Suprapubic skin (tissue), 4 donors: ENCODE data around the gene SQSTM1. TPM values are rescaled to one million over a fixed set of nuclear protein-coding genes. Genes with fewer than 3 reads are reported as not detected.

ENCODE experiments used
- DNase-seq, 2 donors: peaks; one replicate each; pipeline ENCODE4 v3.0.0-alpha.2; 2019; ENCODE audit warnings: low spot score in 2 of 2
- H3K27ac ChIP-seq: fragments of 200-600 bp; sonication (generic); one replicate; pipeline ENCODE4 v1.5.1; 2019
- H3K27me3 ChIP-seq: fragments of 200-600 bp; sonication (generic); one replicate; pipeline ENCODE4 v1.5.1; 2019
- H3K36me3 ChIP-seq: fragments of 200-600 bp; sonication (generic); one replicate; pipeline ENCODE4 v1.5.1; 2019
- H3K4me1 ChIP-seq: fragments of 200-600 bp; sonication (generic); one replicate; pipeline ENCODE4 v1.5.1; 2019
- H3K4me3 ChIP-seq: fragments of 200-600 bp; sonication (generic); one replicate; pipeline ENCODE4 v1.5.1; 2019; ENCODE audit warnings: mild to moderate bottlenecking
- H3K9me3 ChIP-seq: fragments of 200-600 bp; sonication (generic); one replicate; pipeline ENCODE4 v1.5.1; 2019
- EP300 ChIP-seq: sonication (generic); formaldehyde crosslinking; IDR thresholded peaks from one replicate; pipeline ENCODE4 v1.6.1; 2017; ENCODE audit warnings: antibody characterized with exemption
- POLR2A ChIP-seq, 2 donors: fragments of 450-650 bp; IDR thresholded peaks; one replicate each; pipeline ENCODE4 v1.6.1; 2017; ENCODE audit warnings: antibody characterized with exemption in 2 of 2, mild to moderate bottlenecking in 2 of 2, moderate library complexity in 2 of 2
- POLR2AphosphoS5 ChIP-seq, 3 donors: sonication (generic); formaldehyde crosslinking; IDR thresholded peaks; one replicate each; pipeline ENCODE4 v1.6.1; 2017; ENCODE audit warnings: antibody characterized with exemption in 3 of 3
- WGBS: methylation state at CpG from one replicate; pipeline ENCODE4 v1.1.5; 2018; 5-methylcytosine and 5-hydroxymethylcytosine counted together
- total RNA-seq, 4 donors: library from RNA; depleted of rRNA; stranded (reverse); fragments of >200 nt; gene quantifications; one replicate each; pipeline ENCODE4 v1.1.0, GENCODE V29; 2016
- TF ChIP-seq, protein P1 (sequence below), 2 donors: fragments of 200-600 bp in 1 of 2; fragments of 450-650 bp in 1 of 2; sonication (generic) in 1 of 2; IDR thresholded peaks; one replicate each; pipeline ENCODE4 v1.5.1; 2016 to 2019; ENCODE audit warnings: antibody characterized with exemption in 2 of 2, mild to moderate bottlenecking in 1 of 2, moderate library complexity in 1 of 2

SQSTM1 gene
- total RNA-seq, 4 donors from 2014 or later = 183 to 282 (median 265) TPM

DNA sequence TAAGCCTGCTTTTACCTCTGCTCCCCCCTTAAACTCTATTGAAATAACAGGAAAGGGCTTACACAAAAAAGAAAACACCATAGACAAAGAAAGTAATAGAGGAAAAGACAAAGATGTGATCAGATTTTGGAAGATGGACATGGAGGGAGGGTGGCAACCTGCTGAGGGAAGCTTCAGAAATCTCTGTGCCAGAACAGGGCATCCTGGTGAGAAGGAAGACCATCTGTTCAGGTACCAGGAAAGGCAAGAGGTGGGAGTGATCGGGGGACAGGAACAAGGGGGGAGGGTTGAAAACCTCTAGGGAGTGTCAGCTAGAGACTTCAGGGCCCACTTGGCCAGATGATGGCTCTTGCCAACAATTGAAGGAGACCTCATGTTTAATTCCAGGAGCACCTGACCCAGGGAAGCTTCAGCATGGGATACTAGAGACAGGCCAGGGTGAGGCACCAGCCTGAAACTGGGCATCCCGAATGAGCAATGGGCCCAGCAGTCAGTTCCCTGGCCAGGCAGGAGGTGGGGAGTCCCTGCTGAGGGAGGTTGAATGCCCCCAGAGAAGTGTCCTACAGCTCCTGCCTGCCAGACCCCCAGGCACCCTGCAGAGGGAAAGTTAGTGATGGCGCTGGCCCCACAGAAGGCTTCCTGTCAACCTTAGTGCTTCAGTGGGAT lies 8.2 kb downstream of the SQSTM1 start:
- peaks cover 38% of the 10 kb centered on the region for H3K4me1 ChIP-seq
- TF ChIP-seq EP300 = no peak
- H3K27ac ChIP-seq = no peak overlapping the region
- no peak for DNase-seq
- peaks cover 98% of the 10 kb centered on the region for H3K36me3 ChIP-seq
- H3K9me3 ChIP-seq = no peaks in the 10 kb centered on the region
- H3K4me3 ChIP-seq = no peak overlapping the region
- 100% methylated on average over 2 of the region's 3 CpGs for WGBS
- H3K27me3 ChIP-seq = no peaks in the 10 kb centered on the region

DNA sequence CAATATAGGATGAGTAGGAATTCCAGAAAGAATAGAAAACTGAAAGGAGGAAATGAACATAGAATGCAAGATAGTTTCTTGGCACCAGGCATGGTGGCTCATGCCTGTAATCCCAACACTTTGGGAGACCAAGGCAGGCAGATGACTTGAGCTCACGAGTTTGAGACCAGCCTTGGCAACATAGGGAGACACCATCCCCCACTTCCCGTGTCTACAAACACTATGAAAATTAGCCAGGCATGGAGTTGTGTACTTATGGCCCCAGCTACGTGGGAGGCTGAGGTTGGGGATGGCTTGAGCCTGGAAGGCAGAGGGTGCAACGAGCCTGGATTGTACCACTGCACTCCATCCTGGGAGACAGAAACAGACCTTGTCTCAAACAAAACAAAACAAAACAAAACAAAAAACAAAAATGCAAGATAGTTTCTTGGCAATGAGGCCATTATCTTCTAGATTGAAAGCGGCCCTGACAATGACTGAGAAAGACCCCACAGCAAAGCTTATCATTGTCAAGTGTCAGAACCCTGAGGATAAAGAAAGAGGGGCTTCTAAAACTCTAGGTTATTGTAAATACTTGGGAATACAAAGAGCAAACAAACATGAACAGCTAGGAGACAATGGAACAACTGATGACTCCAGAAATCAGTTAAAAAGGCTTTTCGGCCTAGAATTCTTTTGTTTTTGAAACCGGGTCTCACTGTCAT lies 9.2 kb downstream of the SQSTM1 start:
- no peaks in the 10 kb centered on the region for H3K27me3 ChIP-seq
- no peak overlapping the region for H3K4me3 ChIP-seq
- 86% methylated on average over 7 of the region's 7 CpGs for WGBS
- H3K4me1 ChIP-seq = peaks cover 29% of the 10 kb centered on the region
- DNase-seq = no peak
- no peak for TF ChIP-seq POLR2A (IDR thresholded peaks at IDR 0.05)
- no peak for TF ChIP-seq EP300
- no peak for TF ChIP-seq POLR2AphosphoS5 (IDR thresholded peaks at IDR 0.05)
- TF ChIP-seq, protein P1, sequence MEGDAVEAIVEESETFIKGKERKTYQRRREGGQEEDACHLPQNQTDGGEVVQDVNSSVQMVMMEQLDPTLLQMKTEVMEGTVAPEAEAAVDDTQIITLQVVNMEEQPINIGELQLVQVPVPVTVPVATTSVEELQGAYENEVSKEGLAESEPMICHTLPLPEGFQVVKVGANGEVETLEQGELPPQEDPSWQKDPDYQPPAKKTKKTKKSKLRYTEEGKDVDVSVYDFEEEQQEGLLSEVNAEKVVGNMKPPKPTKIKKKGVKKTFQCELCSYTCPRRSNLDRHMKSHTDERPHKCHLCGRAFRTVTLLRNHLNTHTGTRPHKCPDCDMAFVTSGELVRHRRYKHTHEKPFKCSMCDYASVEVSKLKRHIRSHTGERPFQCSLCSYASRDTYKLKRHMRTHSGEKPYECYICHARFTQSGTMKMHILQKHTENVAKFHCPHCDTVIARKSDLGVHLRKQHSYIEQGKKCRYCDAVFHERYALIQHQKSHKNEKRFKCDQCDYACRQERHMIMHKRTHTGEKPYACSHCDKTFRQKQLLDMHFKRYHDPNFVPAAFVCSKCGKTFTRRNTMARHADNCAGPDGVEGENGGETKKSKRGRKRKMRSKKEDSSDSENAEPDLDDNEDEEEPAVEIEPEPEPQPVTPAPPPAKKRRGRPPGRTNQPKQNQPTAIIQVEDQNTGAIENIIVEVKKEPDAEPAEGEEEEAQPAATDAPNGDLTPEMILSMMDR (IDR thresholded peaks at IDR 0.05) = no peak
- H3K36me3 ChIP-seq = peaks cover 95% of the 10 kb centered on the region
- H3K27ac ChIP-seq = no peak overlapping the region
- no peaks in the 10 kb centered on the region for H3K9me3 ChIP-seq

DNA sequence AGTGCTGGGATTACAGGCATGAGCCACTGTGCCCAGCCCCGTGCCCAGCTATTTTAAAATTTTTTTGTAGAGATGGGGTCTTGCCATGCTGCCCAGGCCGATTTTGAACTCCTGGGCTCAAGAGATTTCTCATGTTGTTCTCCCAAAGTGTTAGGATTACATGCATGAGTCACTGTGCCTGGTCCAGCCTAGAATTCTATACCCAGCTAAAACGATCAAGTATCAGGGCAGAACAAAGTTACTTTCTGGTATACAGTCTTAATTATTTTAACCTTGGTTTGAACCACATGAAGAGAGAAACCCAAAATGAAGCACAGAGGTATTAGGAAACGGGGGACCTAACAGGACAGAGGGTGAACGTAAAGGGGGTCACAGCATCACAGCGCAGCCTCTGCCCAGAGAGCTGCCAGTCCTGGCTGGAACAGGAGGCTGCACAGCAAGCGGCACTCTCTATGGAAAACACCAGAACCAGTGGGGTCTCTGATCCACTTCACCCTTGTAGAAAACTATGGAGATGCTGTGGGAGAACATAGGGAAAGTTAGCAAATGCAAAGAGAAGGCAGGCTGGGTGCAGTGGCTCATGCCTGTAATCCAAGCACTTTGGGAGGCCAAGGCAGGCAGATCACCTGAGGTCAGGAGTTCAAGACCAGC lies 10.2 kb downstream of the SQSTM1 start:
- H3K4me3 ChIP-seq = no peak overlapping the region
- no peak for TF ChIP-seq POLR2AphosphoS5 (IDR thresholded peaks at IDR 0.05)
- no peak for TF ChIP-seq EP300
- no peak for TF ChIP-seq POLR2A (IDR thresholded peaks at IDR 0.05)
- TF ChIP-seq, protein P1 (IDR thresholded peaks at IDR 0.05) = no peak
- DNase-seq = no peak
- peaks cover 95% of the 10 kb centered on the region for H3K36me3 ChIP-seq
- 92% methylated on average over 7 of the region's 7 CpGs for WGBS
- no peaks in the 10 kb centered on the region for H3K27me3 ChIP-seq
- H3K27ac ChIP-seq = no peak overlapping the region
- H3K9me3 ChIP-seq = no peaks in the 10 kb centered on the region
- peaks cover 18% of the 10 kb centered on the region for H3K4me1 ChIP-seq

DNA sequence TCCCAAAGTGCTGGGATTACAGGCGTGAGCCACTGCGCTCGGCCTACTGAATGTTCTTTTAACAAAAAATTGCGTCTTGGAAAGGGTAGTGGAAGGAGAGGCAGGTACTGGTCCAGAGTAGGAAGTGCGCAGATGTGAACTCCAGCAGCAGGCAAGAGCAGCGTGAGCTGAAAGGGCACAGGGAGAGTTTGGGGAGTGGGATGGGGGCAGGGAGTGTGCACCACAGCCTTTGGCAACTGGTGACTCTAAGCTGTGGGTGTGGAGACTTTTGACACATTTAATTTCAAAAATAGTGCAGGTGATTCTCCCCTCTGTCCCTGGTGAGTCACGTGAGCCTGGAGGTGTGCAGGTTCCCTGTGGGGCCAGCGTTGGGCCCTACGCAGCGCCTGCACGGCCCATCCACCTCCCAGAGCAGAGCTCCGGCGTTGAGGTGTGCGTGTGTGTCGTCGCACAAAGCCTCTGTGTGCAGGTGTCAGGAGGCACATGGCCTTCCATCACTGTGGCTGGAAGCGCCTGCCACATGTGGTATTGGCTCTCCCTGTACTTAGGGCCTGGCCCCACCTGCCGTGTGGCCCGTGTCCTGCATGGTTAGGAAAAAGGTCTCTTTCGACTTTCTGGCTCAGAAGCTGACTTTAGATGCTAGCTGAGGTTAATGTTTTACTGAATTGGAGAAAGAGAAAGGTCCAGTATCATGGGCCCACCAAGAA lies 11.5 kb downstream of the SQSTM1 start:
- no peaks in the 10 kb centered on the region for H3K9me3 ChIP-seq
- no peaks in the 10 kb centered on the region for H3K27me3 ChIP-seq
- DNase-seq = no peak
- peaks cover 11% of the 10 kb centered on the region for H3K4me1 ChIP-seq
- H3K27ac ChIP-seq = no peak overlapping the region
- TF ChIP-seq POLR2A (IDR thresholded peaks at IDR 0.05) (no peak), POLR2AphosphoS5 (IDR thresholded peaks at IDR 0.05) (no peak), EP300 (no peak)
- TF ChIP-seq, protein P1 (IDR thresholded peaks at IDR 0.05) = no peak
- WGBS = 88% methylated on average over 11 of the region's 20 CpGs
- peaks cover 95% of the 10 kb centered on the region for H3K36me3 ChIP-seq
- no peak overlapping the region for H3K4me3 ChIP-seq

DNA sequence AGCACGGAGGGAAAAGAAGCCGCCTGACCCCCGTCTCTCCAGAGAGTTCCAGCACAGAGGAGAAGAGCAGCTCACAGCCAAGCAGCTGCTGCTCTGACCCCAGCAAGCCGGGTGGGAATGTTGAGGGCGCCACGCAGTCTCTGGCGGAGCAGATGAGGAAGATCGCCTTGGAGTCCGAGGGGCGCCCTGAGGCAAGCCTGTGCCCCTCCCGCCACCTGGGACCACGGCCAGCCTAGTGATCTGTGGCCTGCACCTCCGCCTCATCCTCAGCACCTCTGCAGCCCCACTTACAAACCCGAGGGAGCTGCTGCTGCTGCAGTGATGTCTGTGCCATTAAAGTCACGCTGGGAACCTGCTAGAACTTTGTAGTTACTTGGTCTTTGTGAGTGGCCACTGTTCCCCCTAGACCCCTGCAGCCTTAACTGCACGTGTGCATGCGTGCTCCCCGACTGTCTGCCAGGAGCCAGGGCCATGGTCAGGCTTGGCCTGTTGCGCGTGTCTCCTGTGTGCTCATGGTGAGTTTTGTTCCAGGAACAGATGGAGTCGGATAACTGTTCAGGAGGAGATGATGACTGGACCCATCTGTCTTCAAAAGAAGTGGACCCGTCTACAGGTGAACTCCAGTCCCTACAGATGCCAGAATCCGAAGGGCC lies 12.5 kb downstream of the SQSTM1 start:
- Histone ChIP-seq H3K4me1 (peaks cover 4% of the 10 kb centered on the region), H3K27ac (no peak overlapping the region), H3K27me3 (no peaks in the 10 kb centered on the region), H3K36me3 (peaks cover 96% of the 10 kb centered on the region), H3K9me3 (no peaks in the 10 kb centered on the region), H3K4me3 (no peak overlapping the region)
- TF ChIP-seq EP300 (no peak), POLR2A (IDR thresholded peaks at IDR 0.05) (no peak), POLR2AphosphoS5 (IDR thresholded peaks at IDR 0.05) (no peak)
- TF ChIP-seq, protein P1 (IDR thresholded peaks at IDR 0.05) = no peak
- WGBS = 77% methylated on average over 13 of the region's 23 CpGs
- DNase-seq = no peak
